Fibroblast of skin of abdomen (primary cell): ENCODE measurements around the gene JADE2.

Experiments
- DNase-seq: peaks from one replicate; pipeline ENCODE4 v3.0.0-alpha.2; 2013

Gene JADE2

GRCh38 chr5:134530301-134531077 is 5.0 kb downstream of the JADE2 start:
- no peak for DNase-seq

DNA sequence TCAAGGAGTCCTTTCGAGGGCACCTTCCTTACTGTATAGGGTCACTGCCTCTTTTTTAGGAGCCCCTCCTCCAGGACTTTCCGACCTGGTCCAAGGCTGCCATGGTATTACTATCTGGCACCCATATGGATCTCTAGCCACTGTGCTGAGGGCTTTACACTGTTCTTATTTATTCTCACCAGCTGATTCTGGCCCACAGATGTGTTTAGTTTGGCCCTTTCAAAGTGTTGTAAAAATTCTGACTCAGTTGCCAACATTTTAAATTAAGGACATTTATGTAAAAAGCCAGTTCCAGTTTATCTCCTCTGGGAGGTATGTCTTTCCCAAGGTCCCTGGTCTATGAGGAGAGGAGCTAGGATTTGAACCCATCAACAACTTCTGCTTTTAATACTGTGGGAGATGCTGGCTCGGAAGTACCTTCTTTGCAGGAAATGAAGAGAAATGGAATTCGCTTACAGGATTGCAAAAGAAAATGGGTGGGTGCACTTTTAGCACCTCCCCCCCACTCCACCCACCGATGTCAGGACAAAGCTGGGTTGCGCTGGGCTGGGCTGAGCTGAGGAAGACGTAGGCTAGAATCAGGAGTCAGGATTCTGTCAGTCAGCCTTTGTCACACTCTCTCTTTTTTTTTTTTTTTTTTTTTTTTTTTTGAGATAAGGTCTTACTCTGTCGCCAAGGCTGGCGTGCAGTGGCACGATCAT is 7.8 kb downstream of the JADE2 start:
- DNase-seq: no peak

DNA sequence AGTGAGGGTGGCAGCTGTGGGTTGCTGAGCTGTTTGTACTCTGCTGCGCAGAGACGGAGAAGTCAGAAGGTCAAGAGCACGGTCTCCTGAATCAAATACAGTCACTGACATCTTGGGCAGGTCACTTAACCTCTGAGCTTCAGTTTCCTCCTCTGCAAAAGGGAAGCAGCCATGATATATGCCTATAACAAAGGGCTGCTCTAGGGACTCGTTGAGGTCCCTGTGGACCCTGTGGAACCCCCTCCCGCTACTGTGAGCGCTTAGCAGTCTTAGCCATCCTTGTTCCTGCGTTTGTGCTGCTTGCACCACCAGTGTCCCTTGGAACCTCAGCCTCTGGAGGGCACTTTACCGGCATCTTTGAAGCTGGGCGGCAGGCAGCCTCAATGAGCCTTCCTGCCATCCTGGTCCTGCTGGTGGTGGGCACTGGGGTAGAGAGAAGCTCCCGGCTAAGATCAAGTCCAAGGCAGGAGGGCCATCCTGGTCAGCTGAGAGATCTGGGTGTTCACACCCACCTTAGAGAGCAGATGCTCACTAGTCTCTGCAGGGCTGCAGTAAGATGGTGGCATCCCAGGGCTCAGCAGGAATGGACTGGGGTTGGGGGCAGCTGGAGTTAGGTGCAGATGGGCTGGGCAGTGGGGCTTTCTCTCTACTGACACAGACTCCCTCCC is 8.7 kb downstream of the JADE2 start:
- no peak for DNase-seq

DNA sequence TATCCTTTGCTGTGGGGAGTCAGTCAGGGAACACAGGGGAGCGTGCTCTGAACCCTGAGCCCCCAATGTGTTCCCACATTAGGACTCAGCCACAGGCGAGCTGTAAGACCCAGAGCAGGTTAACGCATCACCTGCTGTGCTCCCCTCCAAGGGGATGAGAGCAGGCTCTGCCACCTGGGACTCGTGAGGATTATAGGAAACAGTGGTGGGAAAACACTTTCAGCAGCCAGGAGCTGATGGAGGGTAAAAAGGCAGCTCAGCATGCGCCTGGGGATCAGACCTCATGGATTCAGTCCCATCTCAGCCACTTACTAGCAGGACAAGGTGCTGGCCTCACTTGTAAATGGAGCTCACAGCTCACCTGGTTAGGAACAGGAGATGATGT is 9.2 kb downstream of the JADE2 start:
- no peak for DNase-seq

DNA sequence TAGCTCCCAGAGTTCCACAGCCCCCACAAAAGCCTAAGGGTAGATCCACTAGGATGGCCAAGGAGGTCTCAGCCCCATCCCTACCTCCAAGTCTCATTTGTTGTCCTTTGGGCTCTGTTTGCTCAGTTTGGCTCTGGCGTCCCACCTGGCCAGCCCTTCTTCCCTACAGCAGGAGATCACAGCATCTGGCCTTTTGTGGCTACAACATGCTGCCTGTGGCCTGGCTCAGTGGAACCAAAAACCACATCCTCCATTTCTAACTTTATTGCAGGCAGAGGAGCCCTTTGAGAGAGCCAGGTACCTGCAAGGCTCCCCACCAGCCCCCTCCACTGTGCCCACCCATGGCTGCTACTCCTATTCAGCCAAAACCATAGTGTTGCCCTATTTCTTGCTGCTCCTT is 11.4 kb downstream of the JADE2 start:
- no peak for DNase-seq

GRCh38 chr5:134537297-134537696 is 11.8 kb downstream of the JADE2 start:
- DNase-seq: no peak

- DNase-seq: no peak
Measured at GRCh38 chr5:134538296-134538695, 12.8 kb downstream of the JADE2 start.

DNA sequence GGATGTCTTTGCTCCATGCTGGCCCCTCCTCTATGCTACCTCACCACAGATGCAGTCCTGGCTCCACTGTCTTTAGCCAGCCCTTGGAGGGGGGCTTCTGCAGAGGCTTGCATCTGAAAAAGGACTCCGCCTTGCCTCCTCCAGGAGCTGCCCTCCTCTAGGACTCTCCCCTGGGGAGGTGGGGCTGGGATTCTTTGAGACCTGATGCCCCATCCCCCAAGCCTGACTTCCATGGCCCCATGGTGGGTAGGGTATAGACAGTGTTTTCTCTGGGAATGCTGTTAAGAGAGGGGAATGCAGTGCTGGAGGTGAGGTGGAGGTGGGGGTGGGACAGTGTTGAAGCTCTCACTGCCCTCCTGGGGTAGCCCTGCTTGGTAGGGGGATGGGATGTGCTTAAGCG is 14.3 kb downstream of the JADE2 start:
- DNase-seq: no peak

GRCh38 chr5:134540747-134541733 is 15.6 kb downstream of the JADE2 start:
- no peak for DNase-seq

DNA sequence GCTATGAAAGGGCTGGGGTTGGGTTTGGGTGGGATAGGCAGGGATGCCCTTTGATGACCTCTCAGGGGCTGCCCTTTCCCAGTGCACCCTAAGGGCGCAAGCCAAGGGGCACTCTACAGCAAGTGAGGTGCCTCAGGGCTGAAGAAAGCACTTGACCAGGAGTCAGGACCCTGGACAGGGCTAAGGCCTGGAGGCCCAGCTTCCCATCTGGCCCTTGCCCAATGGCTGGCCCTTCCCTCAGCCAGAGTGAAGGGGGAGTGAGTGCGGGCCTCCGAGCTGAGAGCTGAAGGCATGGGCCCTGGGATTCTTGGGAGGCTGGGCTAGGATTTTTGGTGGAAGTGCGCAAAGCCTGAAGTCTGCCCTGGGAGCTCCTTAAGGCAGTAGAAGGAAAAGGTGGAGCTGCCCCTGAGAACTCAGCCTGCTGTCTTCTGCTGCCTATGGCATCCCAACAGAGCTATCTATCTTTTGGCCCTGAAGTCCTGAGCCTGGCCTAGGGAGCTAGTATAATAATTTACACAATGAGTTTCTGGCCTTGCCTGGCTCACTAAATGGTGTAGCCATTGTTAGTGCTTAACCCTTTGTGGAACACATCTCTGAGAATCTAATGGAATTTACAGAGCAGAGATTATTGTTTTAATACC is 16.4 kb downstream of the JADE2 start:
- peak; percentile 28 for DNase-seq

DNA sequence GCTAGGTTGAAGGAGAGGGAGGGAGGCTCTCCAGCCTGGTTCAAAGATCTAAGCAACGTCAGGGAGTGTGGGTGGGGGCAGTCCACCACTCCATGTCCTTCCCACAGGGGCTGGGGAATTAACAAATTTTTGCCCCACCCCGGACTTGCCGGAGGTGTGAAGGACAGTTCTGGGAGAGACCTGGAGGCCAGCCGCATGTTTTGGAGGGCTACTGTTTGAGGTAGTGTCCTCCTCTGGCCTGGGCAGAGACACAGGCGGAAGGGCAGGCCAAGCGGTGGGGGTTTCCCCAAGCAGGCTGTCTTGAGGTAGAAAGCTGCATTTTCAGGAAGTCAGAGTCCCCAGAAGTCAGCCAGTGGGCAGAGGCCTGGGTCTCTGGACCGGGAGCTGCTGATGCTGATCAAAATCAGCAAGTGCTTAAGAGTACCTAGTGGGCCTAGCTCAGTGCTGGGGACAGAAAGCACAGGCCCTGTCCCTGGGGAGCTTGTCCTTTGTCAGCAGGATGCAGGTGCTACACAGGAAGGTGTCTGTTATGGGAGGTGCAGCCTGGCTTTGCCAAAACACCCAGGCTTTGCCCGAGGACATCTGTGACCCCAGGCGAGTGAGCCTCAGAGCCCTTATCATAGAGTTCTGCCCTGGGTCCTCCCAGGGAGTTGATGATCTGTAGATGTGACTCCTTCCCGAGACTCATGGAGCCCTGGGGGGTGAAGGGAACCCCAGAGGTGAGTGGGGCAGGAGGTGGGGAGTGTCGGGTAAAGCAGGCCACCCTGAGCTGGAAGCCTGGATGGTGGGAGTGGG is 18.5 kb downstream of the JADE2 start:
- no peak for DNase-seq

- peak; percentile 38 for DNase-seq
Measured at GRCh38 chr5:134545070-134545868, 19.8 kb downstream of the JADE2 start.

DNA sequence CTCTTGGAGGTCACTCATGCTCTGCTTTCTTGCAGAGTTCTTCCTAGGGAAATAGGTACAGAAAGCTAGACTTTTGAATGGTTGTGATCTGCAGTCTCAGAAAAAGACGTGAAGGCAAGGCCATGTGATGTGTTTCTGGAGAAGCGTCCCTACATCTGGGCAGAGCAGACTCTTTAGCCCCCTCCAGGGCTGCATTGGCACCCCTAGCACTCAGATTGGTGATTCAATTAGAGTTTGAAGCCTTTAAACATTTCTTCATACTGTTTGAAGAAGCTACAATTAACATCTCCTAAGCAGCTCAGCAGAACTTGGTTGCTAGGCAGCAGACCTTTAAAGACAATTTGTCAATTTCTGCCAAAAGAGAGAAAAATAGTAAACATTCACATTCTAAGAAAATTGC is 21.6 kb downstream of the JADE2 start:
- DNase-seq: no peak

GRCh38 chr5:134547579-134547978 is 22.1 kb downstream of the JADE2 start:
- DNase-seq: peak; percentile 70

DNA sequence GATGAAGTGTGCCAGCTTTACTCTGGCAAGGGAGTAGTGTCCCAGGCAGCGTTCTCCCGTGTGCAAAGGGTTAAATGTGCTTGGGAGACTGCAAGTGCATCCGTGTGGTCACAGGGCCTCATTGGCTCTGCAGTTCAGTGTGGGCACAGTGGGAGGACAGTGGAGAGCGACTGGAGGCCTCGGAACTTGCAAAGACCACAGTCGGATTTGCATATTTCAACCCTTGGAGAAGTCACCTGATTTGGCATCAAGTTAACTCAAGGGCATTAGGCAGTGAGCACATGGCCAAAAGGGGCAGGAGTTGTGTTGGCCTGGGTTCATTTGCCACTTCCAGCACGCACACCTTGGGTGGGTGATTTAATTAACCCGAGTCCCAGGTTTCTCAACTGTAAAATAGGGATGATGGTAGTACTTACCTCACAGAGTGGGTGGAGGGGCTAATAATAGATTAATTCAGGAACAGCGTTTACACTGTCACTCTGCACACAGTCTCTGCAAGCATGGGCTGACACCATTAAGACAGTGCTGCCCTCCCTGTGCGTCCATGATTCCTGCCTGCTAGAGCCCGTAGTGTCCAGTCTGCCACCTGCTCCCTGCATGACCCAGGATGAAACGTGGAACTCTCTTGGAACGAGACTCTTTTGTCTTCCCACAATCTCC is 22.7 kb downstream of the JADE2 start:
- no peak for DNase-seq

DNA sequence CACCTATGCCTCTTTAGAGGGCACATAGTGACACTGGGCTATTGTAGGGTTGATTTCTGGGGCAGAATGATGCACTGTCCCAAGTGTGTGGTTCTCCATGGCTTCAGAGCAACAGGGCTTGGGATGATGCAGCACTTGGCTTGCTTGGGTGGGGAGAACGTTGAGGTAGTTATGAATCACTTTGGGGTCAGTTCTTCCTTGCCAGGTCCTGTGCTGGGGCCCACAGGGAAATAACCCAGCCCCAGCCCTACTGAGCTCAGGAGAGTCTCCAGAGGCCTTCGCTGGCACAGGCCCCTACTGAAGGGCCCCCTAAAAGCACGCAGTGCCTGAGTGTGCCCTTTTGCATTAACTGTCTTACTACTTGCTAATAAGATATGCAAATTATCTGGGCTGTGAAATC is 24.2 kb downstream of the JADE2 start:
- DNase-seq: peak; percentile 29

- DNase-seq: peak; percentile 40
Measured at GRCh38 chr5:134550271-134551214, 25.1 kb downstream of the JADE2 start.

DNA sequence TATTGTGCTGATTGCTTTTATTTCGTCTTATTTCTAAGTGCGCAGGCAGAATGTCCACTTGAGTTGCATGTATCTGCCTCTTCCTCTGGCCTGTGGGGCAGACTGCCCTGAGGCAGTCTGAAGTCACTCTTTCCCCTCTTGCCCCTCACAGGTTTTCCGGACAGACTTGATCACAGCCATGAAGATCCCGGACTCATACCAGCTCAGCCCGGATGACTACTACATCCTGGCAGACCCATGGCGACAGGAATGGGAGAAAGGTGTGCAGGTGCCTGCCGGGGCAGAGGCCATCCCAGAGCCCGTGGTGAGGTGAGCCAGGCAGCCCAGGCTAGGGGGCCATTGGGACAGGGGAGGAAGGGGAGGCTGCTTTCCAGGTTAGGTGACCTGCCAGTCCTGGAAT is 26.4 kb downstream of the JADE2 start:
- no peak for DNase-seq
